Measurements from ENCODE around the gene AFM.

DNA sequence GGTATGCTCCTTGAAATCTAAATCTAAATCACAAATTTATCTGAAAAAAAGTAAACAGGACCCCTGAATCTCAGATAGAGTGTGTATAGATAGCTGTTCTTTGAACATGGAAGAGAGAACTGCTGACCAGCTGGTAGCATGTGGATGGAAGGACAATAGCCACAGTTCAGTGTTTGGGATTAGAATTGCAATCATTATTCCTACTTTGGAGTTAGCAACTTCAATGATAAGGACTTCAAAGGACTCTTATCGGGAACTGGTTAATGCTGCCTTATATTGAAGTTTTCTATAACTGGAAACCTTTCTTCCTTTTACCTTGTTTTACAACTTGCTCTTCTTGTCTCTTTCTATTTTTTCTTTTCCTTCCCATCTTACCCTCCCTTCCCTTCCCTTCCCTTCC, 5.0 kb downstream of the AFM start:
- TF ChIP-seq CTCF (IDR thresholded peaks at IDR 0.05; ENCODE audit: low read depth, low read length), result no peak
- no peak for TF ChIP-seq POLR2A (IDR thresholded peaks at IDR 0.05; ENCODE audit: extremely low read depth, insufficient read length)
- no peak for TF ChIP-seq MAX (IDR thresholded peaks at IDR 0.05; ENCODE audit: low read depth, low read length)
- no peak for TF ChIP-seq MYC (IDR thresholded peaks at IDR 0.05; ENCODE audit: low read depth, low read length)

Data from NB4 (cell line).